ENCODE data around the gene LRRFIP1.

DNA sequence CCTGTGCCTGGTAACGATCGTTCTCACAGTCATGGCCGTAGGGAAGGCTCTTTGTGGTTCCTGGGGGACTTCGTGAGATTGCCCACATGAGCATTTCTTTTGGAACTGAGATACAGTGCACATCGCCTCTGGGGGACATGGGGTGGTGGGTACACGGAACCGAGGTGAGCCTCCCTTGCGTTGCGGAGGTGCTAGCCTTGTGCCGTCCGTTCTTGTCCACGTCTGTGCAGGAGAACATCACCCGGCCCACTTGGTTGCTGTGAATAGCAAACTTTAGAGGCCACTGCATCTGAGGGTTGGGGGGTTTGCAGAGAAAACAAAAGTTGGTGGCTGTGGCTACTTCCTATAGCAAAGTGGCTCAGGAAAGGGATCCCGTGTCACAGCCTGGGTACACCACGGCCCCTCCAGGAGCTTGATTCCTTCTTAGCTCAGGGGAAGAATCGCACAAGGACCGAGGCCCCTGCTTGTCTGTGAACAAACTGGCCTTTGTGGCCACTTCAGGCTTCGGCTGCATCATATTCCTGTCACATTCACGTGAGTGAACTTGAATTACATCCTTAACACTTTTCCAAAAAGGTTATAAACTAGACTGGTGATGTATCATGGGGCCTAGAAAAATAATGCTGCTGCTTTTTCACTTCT, 72.6 kb downstream of the LRRFIP1 start:
- TF ChIP-seq EZH2 (IDR thresholded peaks at IDR 0.05; ENCODE audit: borderline replicate concordance, low read depth, low read length, severe bottlenecking) (no peak), CTCF (IDR thresholded peaks at IDR 0.05; ENCODE audit: extremely low read depth in 1 of 2, insufficient read depth in 1 of 2, low read depth in 1 of 2, low read length in 2 of 2) (no peak), POLR2A (IDR thresholded peaks at IDR 0.05; ENCODE audit: low read depth, low read length) (no peak)

Data from endothelial cell of umbilical vein (primary cell).